Prostate gland (tissue), 2 donors: ENCODE measurements around the gene HOXD13. TPM values are rescaled to one million over a fixed set of nuclear protein-coding genes. Genes with fewer than 3 reads are reported as not detected.

ENCODE experiments used
- DNase-seq: peaks from one replicate; pipeline ENCODE4 v3.0.0-alpha.2; 2019; ENCODE audit warnings: low spot score
- H3K27ac ChIP-seq, 2 donors: fragments of 200-600 bp; sonication (generic); 2 replicates each; pipeline ENCODE4 v1.5.1; 2017 to 2019
- H3K27me3 ChIP-seq: fragments of 200-600 bp; sonication (generic); replicated peaks from 2 replicates; pipeline ENCODE4 v1.5.1; 2019; ENCODE audit not compliant: insufficient read depth
- H3K36me3 ChIP-seq, 2 donors: fragments of 200-600 bp; sonication (generic); 1 replicate in 1 of 2; 2 replicates in 1 of 2; pipeline versions ENCODE4 v1.5.1 to v1.8.1; 2017 to 2019
- H3K4me1 ChIP-seq: fragments of 200-600 bp; sonication (generic); replicated peaks from 2 replicates; pipeline ENCODE4 v1.5.1; 2019
- H3K4me3 ChIP-seq, 2 donors: fragments of 200-600 bp; sonication (generic); 2 replicates each; pipeline ENCODE4 v1.5.1; 2017 to 2019
- H3K9me3 ChIP-seq: fragments of 200-600 bp; sonication (generic); 2 replicates; pipeline ENCODE4 v1.5.1; 2017
- POLR2A ChIP-seq: fragments of 450-650 bp; IDR thresholded peaks from one replicate; pipeline ENCODE4 v1.6.1; 2016; ENCODE audit warnings: antibody characterized with exemption, mild to moderate bottlenecking
- POLR2AphosphoS5 ChIP-seq: sonication (generic); formaldehyde crosslinking; IDR thresholded peaks from one replicate; pipeline ENCODE4 v1.6.1; 2017; ENCODE audit warnings: antibody characterized with exemption
- WGBS: methylation state at CpG from one replicate; pipeline ENCODE4 v1.1.5; 2018; 5-methylcytosine and 5-hydroxymethylcytosine counted together
- intact Hi-C: fragments of 100-400 bp; cut with DNase I; formaldehyde crosslinking; loops from one replicate; pipeline ENCODE4 v1.14.2; 2022
- total RNA-seq, 2 donors: library from RNA; depleted of rRNA; stranded (reverse); fragments of >200 nt; gene quantifications; one replicate each; pipeline ENCODE4 v1.1.0, GENCODE V29; 2016
- TF ChIP-seq, protein P1 (sequence below), 4 experiments: fragments of 200-600 bp in 2 of 4; fragments of 450-650 bp in 2 of 4; sonication (generic) in 2 of 4; IDR thresholded peaks; 1 replicate in 3 of 4; 2 replicates in 1 of 4; pipeline ENCODE4 v1.5.1; 2016 to 2019; ENCODE audit warnings: antibody characterized with exemption in 4 of 4, mild to moderate bottlenecking in 2 of 4, moderate library complexity in 2 of 4

HOXD13 gene
- total RNA-seq, 2 donors from 2014 or later = 10.6 to 11.8 TPM

- DNase-seq = no peak
- Histone ChIP-seq H3K27ac (peak overlapping the region; percentile 85 to 86), H3K27me3 (peaks cover 22% of the 10 kb centered on the region), H3K9me3 (no peaks in the 10 kb centered on the region), H3K36me3 (no peaks in the 10 kb centered on the region), H3K4me3 (peak overlapping the region; percentile 24 to 36), H3K4me1 (no peaks in the 10 kb centered on the region)
- intact Hi-C loops = no loop called here
- WGBS = 1% methylated on average over 18 of the region's 18 CpGs
- TF ChIP-seq, protein P1, sequence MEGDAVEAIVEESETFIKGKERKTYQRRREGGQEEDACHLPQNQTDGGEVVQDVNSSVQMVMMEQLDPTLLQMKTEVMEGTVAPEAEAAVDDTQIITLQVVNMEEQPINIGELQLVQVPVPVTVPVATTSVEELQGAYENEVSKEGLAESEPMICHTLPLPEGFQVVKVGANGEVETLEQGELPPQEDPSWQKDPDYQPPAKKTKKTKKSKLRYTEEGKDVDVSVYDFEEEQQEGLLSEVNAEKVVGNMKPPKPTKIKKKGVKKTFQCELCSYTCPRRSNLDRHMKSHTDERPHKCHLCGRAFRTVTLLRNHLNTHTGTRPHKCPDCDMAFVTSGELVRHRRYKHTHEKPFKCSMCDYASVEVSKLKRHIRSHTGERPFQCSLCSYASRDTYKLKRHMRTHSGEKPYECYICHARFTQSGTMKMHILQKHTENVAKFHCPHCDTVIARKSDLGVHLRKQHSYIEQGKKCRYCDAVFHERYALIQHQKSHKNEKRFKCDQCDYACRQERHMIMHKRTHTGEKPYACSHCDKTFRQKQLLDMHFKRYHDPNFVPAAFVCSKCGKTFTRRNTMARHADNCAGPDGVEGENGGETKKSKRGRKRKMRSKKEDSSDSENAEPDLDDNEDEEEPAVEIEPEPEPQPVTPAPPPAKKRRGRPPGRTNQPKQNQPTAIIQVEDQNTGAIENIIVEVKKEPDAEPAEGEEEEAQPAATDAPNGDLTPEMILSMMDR (IDR thresholded peaks at IDR 0.05) = no peak
- peak; percentile 56 for TF ChIP-seq POLR2AphosphoS5
Measured at GRCh38 chr2:176097820-176098365, 5.4 kb downstream of the HOXD13 start.

GRCh38 chr2:176098366-176099158 is 6.0 kb downstream of the HOXD13 start:
- Histone ChIP-seq H3K27me3 (peaks cover 22% of the 10 kb centered on the region), H3K4me3 (peak overlapping the region; percentile 9 to 36), H3K36me3 (no peaks in the 10 kb centered on the region), H3K27ac (peak overlapping the region; percentile 85 to 86), H3K9me3 (no peaks in the 10 kb centered on the region), H3K4me1 (no peaks in the 10 kb centered on the region)
- DNase-seq = peak; percentile 11
- WGBS = 21% methylated on average over 34 of the region's 35 CpGs
- TF ChIP-seq, protein P1 (IDR thresholded peaks at IDR 0.05) = peak in 1 of 4 experiments; percentile 4
- TF ChIP-seq POLR2AphosphoS5 = no peak
- intact Hi-C loops = no loop called here

- H3K27me3 ChIP-seq = peaks cover 21% of the 10 kb centered on the region
- H3K4me1 ChIP-seq = no peaks in the 10 kb centered on the region
- TF ChIP-seq POLR2A (no peak), POLR2AphosphoS5 (no peak)
- TF ChIP-seq, protein P1 (IDR thresholded peaks at IDR 0.05) = no peak
- no peaks in the 10 kb centered on the region for H3K9me3 ChIP-seq
- 53% methylated on average over 30 of the region's 30 CpGs for WGBS
- DNase-seq = no peak
- H3K4me3 ChIP-seq = no peak overlapping the region
- H3K36me3 ChIP-seq = no peaks in the 10 kb centered on the region
- peak overlapping the region in 1 of 2 donors; percentile 86 for H3K27ac ChIP-seq
- intact Hi-C loops = no loop called here
Measured at GRCh38 chr2:176099159-176099727, 6.7 kb downstream of the HOXD13 start.

- Histone ChIP-seq H3K4me3 (peak within 1 kb of the TSS; percentile 9 to 36), H3K27me3 (peaks cover 23% of the 10 kb centered on the region), H3K27ac (peak within 1 kb of the TSS; percentile 85 to 86), H3K36me3 (no peaks in the 10 kb centered on the region), H3K9me3 (no peaks in the 10 kb centered on the region), H3K4me1 (no peaks in the 10 kb centered on the region)
- peak; percentile 4 for DNase-seq
- WGBS = 37% methylated on average over 69 of the region's 70 CpGs
- TF ChIP-seq POLR2AphosphoS5 (no peak), POLR2A (no peak)
- TF ChIP-seq, protein P1 (IDR thresholded peaks at IDR 0.05) = no peak
- intact Hi-C loops = no loop called here
Measured at GRCh38 chr2:176099728-176100546, 7.4 kb downstream of the HOXD13 start, which contains the start of gene HOXD12. HOXD12 (plus strand) TSS chr2:176099795; CDS start chr2:176099802, 7 bp downstream.
